Measurements from ENCODE around the gene HVCN1.

DNA sequence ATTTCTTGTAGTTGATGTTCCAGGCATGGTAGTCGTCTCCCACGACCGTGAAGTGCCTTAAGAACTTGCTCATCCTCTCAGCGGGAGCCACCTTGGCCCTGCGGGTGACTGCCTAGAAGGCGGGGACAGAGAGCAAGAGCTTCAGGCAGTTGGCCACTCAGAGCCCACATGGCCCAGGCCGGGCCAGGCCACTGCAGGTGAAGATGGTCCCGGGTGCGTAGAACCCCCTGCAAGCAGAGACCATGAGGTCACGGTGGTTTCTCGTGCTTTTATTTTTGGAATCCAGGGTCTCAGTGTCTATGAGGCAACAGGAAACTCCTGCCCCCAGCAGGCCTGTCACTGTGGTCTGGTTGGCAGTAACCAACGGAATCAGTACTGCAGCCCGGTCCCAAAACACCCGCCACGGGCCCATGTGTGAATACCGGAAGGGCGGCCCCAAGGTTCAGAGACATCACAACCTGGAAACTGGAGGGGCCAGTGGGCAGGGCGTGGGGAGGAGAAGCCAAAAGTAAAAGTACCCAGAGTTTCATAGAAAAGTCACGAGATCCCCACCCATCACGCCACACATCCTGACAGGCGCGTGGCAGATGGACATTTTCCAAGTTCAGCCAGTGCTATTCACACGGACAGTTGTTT, 27.5 kb downstream of the HVCN1 start:
- TF ChIP-seq CTCF (IDR thresholded peaks at IDR 0.05) (no peak), POLR2A (IDR thresholded peaks at IDR 0.05) (no peak)
